Right atrium auricular region (tissue), 2 donors: ENCODE data around the gene CCL19. TPM values are rescaled to one million over a fixed set of nuclear protein-coding genes. Genes with fewer than 3 reads are reported as not detected.

Experiments used
- DNase-seq: peaks from one replicate; pipeline ENCODE4 v3.0.0-alpha.2; 2019; ENCODE audit warnings: low spot score
- H3K27ac ChIP-seq, 2 donors: fragments of 200-600 bp; sonication (generic); 1 replicate in 1 of 2; 2 replicates in 1 of 2; pipeline ENCODE4 v1.5.1; 2016 to 2019
- H3K27me3 ChIP-seq, 2 donors: fragments of 200-600 bp; sonication (generic); one replicate each; pipeline versions ENCODE4 v1.5.1 to v1.6.0; 2017 to 2019
- H3K36me3 ChIP-seq: fragments of 200-600 bp; sonication (generic); one replicate; pipeline ENCODE4 v1.5.1; 2016
- H3K4me1 ChIP-seq, 2 donors: fragments of 200-600 bp; sonication (generic); one replicate each; pipeline versions ENCODE4 v1.5.1 to v1.6.0; 2017 to 2019
- H3K4me3 ChIP-seq, 2 donors: fragments of 200-600 bp; sonication (generic); 1 replicate in 1 of 2; 2 replicates in 1 of 2; pipeline ENCODE4 v1.5.1; 2017 to 2019; ENCODE audit warnings: mild to moderate bottlenecking in 1 of 2, moderate library complexity in 1 of 2
- H3K9me3 ChIP-seq, 2 donors: fragments of 200-600 bp; sonication (generic); one replicate each; pipeline ENCODE4 v1.5.1; 2019
- total RNA-seq, 2 donors: library from RNA; depleted of rRNA; stranded (reverse); fragments of >200 nt; gene quantifications; one replicate each; pipeline ENCODE4 v1.1.0, GENCODE V29; 2016
- TF ChIP-seq, protein P1 (sequence below), 2 donors: fragments of 200-600 bp; sonication (generic); IDR thresholded peaks; one replicate each; pipeline ENCODE4 v1.5.1; 2019; ENCODE audit warnings: antibody characterized with exemption in 2 of 2

Gene CCL19
- total RNA-seq, 2 donors from 2014 or later: 0.63 TPM; not detected in 1

DNA sequence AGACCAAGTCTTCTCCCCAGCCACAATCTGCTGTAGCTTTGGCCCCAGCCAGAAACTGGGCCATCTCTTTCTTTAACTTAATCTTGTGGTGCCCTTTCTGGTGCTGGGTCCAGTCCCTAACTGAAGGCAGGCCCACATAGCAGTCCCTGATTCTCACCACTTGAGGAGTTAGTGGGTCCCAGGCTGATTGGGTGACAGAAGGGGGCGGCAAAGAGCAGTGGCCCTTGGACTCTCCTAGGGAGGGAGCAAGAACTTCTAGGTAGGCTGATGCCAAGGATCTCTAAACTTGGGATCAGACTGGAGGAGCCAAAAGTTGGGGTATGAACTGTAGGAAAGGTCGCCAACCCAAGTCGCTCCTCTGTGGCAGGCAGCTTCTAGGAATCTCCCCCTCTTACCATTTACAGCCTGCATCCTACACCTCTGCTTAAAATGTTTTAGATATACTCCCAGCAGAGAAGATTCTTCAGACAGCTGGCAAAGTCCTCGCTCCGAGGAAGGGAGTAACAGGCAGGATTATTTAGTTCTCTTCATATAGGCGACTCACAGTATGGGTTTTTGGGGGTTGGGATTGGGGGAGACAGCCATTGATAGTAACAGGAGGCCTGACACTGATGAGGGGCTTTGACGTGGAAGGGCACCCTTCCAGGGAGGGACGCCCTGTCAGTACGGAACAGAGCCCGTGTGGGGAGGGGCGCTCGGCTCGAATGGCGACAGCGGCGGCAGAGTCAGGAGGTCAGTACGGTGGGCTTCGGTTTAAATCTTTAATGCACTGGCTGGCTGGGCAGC is 26.6 kb downstream of the CCL19 start:
- Histone ChIP-seq H3K9me3 (no peaks in the 10 kb centered on the region), H3K4me1 (peaks cover 0 to 20% of the 10 kb centered on the region in 2 donors), H3K36me3 (peaks cover 7% of the 10 kb centered on the region), H3K27ac (peak overlapping the region; percentile 99 to 100), H3K4me3 (peak overlapping the region; percentile 77 to 78), H3K27me3 (no peaks in the 10 kb centered on the region)
- TF ChIP-seq, protein P1, sequence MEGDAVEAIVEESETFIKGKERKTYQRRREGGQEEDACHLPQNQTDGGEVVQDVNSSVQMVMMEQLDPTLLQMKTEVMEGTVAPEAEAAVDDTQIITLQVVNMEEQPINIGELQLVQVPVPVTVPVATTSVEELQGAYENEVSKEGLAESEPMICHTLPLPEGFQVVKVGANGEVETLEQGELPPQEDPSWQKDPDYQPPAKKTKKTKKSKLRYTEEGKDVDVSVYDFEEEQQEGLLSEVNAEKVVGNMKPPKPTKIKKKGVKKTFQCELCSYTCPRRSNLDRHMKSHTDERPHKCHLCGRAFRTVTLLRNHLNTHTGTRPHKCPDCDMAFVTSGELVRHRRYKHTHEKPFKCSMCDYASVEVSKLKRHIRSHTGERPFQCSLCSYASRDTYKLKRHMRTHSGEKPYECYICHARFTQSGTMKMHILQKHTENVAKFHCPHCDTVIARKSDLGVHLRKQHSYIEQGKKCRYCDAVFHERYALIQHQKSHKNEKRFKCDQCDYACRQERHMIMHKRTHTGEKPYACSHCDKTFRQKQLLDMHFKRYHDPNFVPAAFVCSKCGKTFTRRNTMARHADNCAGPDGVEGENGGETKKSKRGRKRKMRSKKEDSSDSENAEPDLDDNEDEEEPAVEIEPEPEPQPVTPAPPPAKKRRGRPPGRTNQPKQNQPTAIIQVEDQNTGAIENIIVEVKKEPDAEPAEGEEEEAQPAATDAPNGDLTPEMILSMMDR (IDR thresholded peaks at IDR 0.05): peak; percentile 56 to 85
- DNase-seq: peak; percentile 87

DNA sequence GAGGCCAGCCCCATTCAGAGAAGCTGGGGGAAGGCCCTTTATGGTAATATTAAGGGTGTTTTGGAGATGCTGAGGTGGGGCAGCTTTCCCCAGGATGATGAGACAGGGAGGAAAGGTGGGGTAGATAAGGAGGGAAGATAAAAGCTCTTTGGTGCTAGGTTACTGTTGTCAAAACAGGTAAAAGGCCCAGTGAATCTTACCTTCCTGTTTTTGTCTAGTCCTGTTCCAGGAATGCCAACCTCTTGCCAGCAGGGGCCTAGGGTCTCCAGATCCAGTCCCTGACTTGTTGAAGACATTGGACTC is 27.8 kb downstream of the CCL19 start:
- no peaks in the 10 kb centered on the region for H3K27me3 ChIP-seq
- TF ChIP-seq, protein P1 (IDR thresholded peaks at IDR 0.05): no peak
- DNase-seq: no peak
- H3K9me3 ChIP-seq: no peaks in the 10 kb centered on the region
- H3K4me3 ChIP-seq: no peak overlapping the region
- H3K27ac ChIP-seq: no peak overlapping the region
- H3K36me3 ChIP-seq: peaks cover 7% of the 10 kb centered on the region
- H3K4me1 ChIP-seq: peaks cover 0 to 20% of the 10 kb centered on the region in 2 donors

DNA sequence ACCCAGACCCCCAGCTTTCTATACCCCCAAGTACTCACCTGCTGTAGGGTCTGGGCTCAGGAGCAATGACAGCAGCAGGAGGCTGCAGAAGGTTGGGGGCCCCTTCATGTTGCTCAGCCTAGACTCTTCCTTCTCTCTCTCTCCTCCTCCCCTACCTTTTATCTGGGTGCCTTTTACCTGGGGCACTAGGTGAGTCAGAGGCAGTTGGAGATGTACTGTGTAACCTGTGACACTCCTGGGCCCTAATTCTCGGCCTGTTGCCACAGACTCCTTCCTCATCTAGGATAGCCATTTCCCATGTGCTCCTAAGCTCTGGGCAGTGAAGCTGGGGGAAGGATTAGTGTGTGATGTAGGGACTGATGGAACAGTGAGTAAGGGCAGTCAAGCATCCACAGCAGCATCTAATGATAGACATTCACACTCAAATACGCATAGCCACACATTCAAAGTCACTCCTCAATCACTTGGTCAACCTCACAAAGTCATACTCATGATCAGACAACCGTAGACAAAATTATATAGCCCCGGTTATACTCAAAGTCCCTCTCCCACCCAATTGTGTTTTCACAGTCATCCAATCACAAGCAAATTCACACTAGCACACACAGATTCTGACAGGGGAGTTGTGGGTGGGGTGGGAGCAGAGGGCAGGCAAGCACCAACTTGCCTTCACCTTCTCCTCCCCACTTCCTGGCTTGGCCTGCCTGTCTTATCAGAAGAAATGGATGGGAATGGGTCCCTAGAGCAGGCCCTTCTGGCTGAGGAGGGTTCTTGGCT is 28.4 kb downstream of the CCL19 start, which contains the start of gene CCL27:
TSS of gene CCL27 (minus strand) at position 132 of the 777 bp plus-strand sequence. CDS start at position 108, 24 bp downstream.
- TF ChIP-seq, protein P1 (IDR thresholded peaks at IDR 0.05): no peak
- H3K27me3 ChIP-seq: no peaks in the 10 kb centered on the region
- no peaks in the 10 kb centered on the region for H3K9me3 ChIP-seq
- no peak for DNase-seq
- peaks cover 0 to 20% of the 10 kb centered on the region in 2 donors for H3K4me1 ChIP-seq
- peaks cover 7% of the 10 kb centered on the region for H3K36me3 ChIP-seq
- H3K27ac ChIP-seq: no peak within 1 kb of the TSS
- no peak within 1 kb of the TSS for H3K4me3 ChIP-seq

DNA sequence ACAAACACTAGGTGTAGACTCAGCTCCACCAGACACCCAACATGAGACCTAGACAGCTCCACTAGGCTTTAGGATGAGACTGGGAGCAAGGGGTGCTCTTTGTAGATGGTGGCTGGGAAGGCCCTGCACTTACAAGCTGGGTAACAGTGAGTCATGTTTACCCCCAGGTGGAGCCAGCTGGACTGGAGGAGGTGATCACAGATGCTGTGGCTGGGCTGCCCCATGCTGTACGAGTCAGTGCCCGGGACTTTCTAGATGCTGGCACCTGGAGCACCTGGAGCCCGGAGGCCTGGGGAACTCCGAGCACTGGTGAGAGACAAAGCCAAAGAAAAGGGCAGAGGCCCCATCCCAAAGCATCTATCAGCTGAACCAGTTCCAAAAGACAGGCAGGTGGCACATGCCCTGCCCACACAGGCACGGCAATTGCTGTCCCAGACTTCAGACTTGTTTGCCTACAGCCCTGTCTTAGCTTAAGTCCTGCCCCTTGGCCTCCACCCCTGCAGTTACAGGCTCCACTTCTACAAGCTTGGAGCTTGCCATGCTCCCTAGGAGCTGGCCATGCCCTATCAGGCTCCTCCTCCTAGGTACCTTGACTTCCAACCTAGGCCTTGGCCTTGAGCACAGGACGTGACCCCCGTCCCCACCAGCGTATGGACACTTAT is 31.4 kb downstream of the CCL19 start:
- H3K4me1 ChIP-seq: peaks cover 0 to 29% of the 10 kb centered on the region in 2 donors
- TF ChIP-seq, protein P1 (IDR thresholded peaks at IDR 0.05): no peak
- DNase-seq: no peak
- H3K27me3 ChIP-seq: no peaks in the 10 kb centered on the region
- H3K9me3 ChIP-seq: no peaks in the 10 kb centered on the region
- no peak overlapping the region for H3K27ac ChIP-seq
- H3K36me3 ChIP-seq: peaks cover 7% of the 10 kb centered on the region
- H3K4me3 ChIP-seq: no peak overlapping the region

DNA sequence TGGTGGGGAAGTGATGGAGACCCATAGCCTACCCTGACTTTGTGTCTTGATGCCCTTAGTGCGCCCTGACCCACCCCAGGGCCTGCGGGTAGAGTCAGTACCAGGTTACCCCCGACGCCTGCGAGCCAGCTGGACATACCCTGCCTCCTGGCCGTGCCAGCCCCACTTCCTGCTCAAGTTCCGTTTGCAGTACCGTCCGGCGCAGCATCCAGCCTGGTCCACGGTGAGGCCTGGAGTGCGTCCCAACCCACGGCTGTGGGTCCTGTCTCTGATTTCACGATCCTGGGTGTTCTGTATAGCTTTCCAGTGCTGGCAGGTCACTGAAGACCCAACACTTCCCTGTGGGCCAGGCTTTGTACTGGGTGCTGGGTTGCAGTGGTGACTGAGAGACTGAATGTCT is 32.6 kb downstream of the CCL19 start:
- Histone ChIP-seq H3K9me3 (no peaks in the 10 kb centered on the region), H3K27ac (no peak overlapping the region), H3K4me3 (no peak overlapping the region), H3K27me3 (no peaks in the 10 kb centered on the region), H3K4me1 (peaks cover 0 to 33% of the 10 kb centered on the region in 2 donors), H3K36me3 (peaks cover 7% of the 10 kb centered on the region)
- TF ChIP-seq, protein P1 (IDR thresholded peaks at IDR 0.05): no peak
- DNase-seq: no peak
